ENCODE data around the gene GTPBP8.
A peak's percentile ranks its signal among the peaks of the same experiment; 100 is the strongest.
"Not testable (repeated sequence)": the region's sequence is repeated elsewhere in the genome, so short reads cannot be mapped to it uniquely, and the experiment has no call there.

GTPBP8 gene

GRCh38 chr3:112995800-112996199 is 5.0 kb downstream of the GTPBP8 start:
- DNase-seq (ENCODE audit: low read depth in 2 of 3, low spot score in 1 of 3): no peak

- no peak for DNase-seq (ENCODE audit: low read depth in 2 of 3, low spot score in 1 of 3)
Measured at GRCh38 chr3:113000691-113001090, 9.9 kb downstream of the GTPBP8 start.

GRCh38 chr3:113002037-113002436 is 11.3 kb downstream of the GTPBP8 start:
- no peak for DNase-seq (ENCODE audit: low read depth in 2 of 3, low spot score in 1 of 3)

DNA sequence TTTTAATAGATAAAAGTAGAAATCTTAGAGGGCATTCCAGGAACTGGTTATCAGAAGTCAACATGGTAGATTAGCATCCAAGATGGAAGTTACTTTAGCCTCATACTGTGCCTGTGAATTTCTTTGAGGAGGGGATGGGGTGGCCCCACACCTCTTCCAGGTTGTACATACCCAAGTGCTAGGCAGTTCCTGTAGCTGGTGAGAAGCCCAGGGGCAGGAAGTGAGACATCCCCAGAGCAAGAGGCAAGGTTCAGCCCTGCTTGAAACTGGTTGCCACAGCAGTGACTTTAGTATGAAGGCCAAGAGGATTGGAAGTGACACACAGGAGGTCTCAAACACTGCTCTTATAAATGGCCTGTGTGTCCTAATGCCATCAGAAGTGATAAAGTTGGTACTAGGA is 11.9 kb downstream of the GTPBP8 start:
- DNase-seq (ENCODE audit: low read depth in 2 of 3, low spot score in 1 of 3): peak in 1 of 3 donors; percentile 34

DNA sequence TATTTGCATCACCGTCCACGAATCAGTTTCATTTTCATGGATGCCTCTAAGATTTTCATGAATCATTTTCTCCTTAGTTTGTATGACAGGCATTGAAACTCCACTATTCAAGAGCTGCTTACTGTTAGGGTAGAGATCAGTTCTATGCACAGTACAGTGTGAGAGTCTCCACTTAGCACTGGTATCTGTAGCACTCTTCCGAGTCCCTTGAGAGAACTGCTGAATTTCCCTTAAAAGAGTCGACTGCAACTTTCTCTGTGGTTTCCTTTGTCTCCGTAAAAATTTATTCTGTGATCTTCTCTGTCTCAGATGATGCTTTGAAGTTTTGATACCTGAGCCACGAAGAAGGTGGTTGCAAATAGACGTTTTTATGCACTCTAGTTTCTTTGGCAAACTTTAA is 14.8 kb downstream of the GTPBP8 start:
- no peak for DNase-seq (ENCODE audit: low read depth in 2 of 3, low spot score in 1 of 3)

GRCh38 chr3:113006359-113007056 is 15.7 kb downstream of the GTPBP8 start:
- DNase-seq (ENCODE audit: low read depth in 2 of 3, low spot score in 1 of 3): no peak

GRCh38 chr3:113008117-113008516 is 17.3 kb downstream of the GTPBP8 start:
- no peak for DNase-seq (ENCODE audit: low read depth in 2 of 3, low spot score in 1 of 3)

DNA sequence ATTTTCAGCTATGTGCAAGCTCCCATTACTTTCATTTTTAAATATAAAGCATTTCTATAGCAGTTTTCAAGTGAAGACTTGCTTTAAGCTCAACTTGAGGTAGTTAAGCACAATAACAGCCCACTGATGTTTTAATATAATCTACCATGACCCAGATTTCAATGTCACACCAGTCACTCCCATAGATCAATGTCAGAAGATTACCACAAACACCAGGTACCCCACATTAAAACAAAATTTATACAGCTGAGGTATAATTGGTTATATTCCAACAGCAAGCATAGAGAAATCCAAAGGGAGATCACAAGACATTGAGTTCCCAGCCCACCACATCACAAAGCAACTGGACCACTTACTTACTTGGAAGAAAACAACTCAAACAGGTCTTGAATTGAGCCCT is 22.8 kb downstream of the GTPBP8 start:
- no peak for DNase-seq (ENCODE audit: low read depth in 2 of 3, low spot score in 1 of 3)

DNA sequence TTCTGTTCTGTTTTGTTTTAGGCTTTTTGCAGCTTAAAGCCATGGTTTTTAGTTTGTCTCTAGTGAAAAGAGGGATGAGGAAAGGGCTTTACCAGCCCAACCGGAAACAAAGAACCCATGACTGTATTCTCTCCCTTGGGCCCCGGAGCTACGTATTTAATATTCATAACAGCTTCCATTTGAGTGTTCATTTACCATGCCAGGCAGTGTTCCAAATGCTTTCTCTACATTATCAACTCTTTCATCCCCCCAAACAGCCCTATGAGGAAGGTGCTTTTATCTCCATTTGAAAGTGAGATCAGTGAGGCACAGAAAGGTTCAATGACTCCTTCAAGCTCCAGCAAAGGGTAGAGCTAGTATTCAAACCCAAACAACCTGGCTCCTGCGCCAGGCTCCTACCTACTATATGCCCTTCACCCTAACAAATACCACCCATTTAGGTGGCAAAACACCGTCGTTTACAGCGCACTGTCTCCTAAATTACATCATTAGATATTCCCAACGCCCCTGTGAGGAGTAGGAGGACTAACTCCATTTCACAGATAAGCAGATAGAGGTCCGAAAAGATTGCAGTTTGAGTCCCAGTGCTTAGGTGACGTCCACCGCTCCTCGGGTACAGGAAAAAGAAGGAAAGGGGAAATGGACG is 27.9 kb downstream of the GTPBP8 start:
- no peak for DNase-seq (ENCODE audit: low read depth in 2 of 3, low spot score in 1 of 3)

DNA sequence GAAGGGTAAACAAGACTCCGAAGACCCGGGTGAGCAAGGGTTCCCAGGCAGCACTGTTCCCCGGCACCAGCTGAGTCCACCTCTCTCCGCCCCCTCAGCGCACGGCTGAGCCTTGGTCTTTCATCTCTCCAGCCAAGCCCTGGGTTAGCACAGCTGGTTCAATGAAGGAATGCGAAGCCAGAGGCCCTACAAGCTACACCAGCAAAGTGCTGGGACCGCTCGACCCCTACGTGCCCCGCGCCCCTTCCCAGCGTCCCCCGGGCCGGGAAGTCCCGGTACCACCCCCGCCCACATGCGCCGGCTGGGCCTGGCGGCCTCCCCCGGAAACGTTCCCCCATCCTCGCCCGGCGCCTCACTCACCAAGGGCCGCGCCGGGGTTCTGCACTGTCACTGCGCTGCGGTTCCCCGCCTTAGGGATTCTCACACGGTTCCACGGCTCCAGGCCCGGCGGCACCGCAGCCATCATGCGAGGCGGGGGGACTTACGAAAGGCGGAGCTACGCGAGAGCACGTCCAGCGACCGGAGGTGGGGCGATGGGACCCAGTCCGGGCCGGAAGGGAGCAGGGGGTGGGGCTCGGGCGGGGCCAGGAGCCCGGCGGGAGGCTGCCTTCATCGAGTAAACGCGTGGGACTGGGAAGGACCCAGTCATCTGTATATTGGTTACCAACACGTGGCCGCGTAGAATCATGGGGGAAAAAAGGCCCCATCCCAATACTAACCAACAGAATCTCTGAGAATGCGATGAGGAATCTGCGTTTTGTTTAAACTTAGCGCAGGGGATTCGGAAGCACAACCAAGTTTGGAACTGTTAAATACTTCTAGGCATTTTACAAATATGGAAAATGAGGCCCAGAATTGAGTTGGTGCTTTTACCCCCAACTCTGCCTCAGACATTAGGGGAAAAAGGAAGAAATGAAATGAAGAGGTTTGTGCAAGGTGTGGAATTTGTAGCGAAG is 28.7 kb downstream of the GTPBP8 start:
- peak; percentile 83 to 88 (median 87) for DNase-seq (ENCODE audit: low read depth in 2 of 3, low spot score in 1 of 3)

DNA sequence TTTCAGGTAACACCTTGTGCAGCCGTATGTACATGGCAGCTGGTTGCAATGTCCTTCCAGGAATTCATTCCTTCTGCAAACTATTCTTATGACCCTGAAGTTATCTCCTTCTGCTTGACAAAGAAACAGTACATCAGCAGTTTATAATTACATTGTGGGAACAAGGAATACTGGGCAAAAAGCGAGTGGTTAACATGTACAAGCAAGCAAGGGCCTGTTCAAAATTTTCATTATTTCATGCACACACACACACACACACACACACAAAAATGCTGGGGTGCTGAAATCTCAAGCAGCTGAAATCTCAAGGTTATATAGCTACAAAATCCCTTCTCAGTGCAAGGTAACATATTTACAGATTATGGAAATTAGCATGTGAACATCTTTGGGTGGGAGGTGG is 30.7 kb downstream of the GTPBP8 start:
- no peak for DNase-seq (ENCODE audit: low read depth in 2 of 3, low spot score in 1 of 3)

- no peak for DNase-seq (ENCODE audit: low read depth in 2 of 3, low spot score in 1 of 3)
Measured at GRCh38 chr3:113034011-113034410, 43.2 kb downstream of the GTPBP8 start.

- peak in 2 of 3 donors; percentile 12 to 56 for DNase-seq (ENCODE audit: low read depth in 2 of 3, low spot score in 1 of 3)
Measured at GRCh38 chr3:113035387-113035982, 44.7 kb downstream of the GTPBP8 start.

GRCh38 chr3:113038328-113038727 is 47.5 kb downstream of the GTPBP8 start:
- no peak for DNase-seq (ENCODE audit: low read depth in 2 of 3, low spot score in 1 of 3)

DNA sequence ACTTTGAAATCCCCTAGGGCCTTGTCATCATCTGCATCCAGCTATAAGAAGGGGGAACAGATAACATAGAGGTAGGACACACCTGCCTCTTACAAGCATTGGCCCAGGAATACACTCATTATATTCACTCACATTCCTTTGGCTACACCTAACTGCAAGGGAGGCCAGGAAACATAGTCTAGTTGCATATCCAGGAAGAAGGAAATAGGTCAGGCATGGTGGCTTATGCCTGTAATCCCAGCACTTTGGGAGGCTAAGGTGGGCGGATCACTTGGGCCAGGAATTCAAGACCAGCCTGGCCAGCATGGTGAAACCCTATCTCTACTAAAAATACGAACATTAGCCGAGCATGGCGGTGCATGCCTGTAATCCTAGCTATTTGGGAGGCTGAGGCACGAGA is 48.8 kb downstream of the GTPBP8 start:
- DNase-seq (ENCODE audit: low read depth in 2 of 3, low spot score in 1 of 3): no peak

DNA sequence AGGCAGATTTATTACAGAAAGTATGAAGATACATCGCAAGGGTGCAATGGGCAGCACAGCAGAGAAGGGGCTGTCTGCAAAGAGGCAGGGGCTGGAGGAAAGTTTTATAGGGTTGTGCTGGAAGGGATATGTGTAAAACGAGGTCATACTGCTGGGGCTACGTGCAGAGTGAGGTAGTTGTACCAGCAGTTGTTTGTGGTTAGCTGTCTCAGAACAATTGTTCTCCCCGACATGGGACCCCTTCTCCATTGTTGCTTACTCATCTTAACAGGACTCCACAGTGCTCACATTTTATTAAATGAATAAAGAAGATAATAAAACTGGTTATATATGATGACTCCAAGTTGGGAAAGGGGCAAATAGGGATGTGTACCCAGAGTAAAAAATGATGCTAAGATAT is 49.4 kb downstream of the GTPBP8 start:
- DNase-seq (ENCODE audit: low read depth in 2 of 3, low spot score in 1 of 3): no peak

DNA sequence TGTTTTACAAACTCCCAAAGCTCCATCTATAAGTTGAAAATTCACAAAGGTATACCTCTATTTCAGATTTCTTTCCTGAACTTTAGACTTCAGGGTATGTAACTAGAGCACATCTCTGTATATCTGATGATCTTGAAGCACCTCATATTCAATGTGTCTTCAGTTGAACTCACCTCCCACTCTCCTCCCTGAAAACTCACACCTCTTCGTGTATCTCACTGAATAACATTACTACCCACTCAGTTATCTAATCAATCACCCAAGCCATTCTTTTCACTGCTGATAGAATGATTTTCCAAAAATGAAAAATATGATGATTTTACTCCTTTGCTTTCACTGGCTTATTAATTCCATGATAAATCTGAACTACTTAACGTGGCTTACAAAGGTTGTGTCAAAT is 52.9 kb downstream of the GTPBP8 start:
- DNase-seq (ENCODE audit: low read depth in 2 of 3, low spot score in 1 of 3): no peak

GRCh38 chr3:113046186-113046965 is 55.6 kb downstream of the GTPBP8 start:
- not testable (repeated sequence) for DNase-seq (ENCODE audit: low read depth in 2 of 3, low spot score in 1 of 3)

- peak; percentile 77 to 96 (median 80) for DNase-seq (ENCODE audit: low read depth in 2 of 3, low spot score in 1 of 3)
Measured at GRCh38 chr3:113051302-113051711, 60.5 kb downstream of the GTPBP8 start.
